Left forelimb (tissue), 1 donor: ENCODE data around the gene TNFRSF4.

Experiments used
- DNase-seq: peaks from one replicate; pipeline ENCODE4 v3.0.0-alpha.2; 2018; ENCODE audit warnings: low spot score

The TNFRSF4 gene

DNA sequence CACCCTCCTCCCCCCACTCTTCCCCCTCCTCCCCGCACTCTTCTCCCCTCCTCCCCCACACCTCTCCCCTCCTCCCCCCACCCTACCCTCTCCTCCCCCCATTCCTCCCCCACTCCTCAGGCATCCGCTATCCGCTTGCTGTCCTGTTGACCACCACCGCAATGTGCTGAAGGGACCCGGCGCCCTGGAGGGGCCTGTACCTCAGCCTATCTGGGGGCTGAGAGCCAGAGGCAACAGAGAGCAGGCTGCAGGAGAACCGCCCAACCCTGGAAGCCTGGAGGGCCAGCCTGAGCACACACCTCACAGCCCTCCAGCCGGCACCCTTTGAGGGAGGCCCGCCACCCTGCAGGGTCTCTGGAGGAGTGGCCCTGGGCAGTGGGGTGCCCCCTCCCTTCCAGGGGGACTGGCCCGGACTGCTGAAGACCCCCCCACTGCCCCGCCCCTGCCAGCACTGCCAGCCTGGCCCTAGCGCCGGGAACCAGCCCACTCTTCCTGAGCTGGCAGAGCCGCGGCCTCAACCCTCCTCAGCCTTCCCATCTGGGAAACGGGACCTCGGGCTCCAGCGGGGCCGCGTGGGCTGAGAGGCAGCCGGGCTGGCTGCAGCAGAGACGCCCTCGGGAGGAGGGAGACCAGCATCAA, 31.3 kb upstream of the TNFRSF4 start:
- no peak for DNase-seq

DNA sequence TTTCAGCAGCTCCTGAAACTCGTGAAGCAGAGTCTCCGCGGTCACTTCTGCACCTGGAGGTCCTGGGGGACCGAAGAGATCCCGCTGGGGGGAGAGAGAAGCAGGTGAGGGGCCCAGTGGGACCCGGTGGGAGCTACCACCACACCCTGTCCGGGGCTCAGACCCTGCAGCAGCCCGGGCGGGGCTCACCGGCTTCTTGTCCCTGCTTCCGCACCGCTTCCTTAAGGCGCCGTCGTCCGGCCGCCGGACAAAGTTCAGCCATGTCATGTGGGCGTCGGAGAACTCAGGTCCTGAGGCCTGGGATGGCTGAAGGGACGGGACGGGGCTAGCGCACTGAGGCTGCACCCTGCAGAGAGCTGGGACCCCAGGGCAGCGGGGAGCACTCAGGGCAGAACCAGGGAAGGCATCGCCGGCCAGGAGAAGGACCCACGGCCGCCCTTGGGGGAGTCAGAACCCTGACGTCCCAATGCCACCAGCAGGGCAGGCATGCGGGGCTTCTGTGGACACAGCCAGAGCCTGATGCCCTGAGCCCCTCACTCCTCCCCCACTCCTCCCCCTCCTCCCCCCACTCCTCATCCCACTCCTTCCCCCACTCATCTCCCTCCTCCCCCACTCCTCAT, 30.3 kb upstream of the TNFRSF4 start:
- no peak for DNase-seq

DNA sequence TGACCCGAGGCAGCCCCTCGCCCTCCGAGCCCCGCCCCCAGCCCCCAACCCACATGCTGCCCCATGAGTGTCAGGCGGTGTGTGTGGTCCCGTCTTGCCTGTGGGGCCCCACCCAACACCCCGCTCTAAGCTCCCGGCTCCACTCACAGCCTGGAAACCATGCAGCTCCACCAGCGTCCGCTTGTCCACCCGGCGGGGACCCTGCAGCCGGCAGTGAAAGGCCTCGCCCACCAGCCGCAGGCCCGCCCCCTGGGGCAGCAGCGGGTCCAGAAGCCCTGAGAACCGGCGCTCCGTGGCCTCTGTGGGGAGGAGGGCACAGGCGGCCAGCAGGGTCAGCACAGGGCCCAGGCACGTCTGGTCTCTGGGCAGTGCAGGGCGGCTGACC, 29.8 kb upstream of the TNFRSF4 start:
- no peak for DNase-seq

DNA sequence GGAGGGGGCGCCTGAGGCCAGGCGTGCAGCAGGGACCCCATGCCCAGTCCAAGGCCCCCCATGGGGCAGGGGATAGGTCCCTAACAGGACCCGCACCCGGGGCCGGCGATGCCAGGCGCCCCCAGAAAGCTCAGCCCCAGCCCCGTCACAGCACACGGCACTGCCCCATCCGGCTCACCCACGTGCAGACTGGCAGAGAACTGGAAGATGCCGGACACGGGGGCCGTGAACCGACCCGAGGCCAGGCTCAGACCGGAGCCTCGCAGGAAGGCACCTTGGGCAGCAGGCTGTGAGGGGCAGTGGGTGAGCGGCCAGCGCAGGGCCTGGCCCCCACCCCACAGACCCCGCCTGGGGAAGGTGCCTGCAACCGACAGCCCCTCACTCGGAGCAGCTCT, 29.3 kb upstream of the TNFRSF4 start:
- DNase-seq: no peak

DNA sequence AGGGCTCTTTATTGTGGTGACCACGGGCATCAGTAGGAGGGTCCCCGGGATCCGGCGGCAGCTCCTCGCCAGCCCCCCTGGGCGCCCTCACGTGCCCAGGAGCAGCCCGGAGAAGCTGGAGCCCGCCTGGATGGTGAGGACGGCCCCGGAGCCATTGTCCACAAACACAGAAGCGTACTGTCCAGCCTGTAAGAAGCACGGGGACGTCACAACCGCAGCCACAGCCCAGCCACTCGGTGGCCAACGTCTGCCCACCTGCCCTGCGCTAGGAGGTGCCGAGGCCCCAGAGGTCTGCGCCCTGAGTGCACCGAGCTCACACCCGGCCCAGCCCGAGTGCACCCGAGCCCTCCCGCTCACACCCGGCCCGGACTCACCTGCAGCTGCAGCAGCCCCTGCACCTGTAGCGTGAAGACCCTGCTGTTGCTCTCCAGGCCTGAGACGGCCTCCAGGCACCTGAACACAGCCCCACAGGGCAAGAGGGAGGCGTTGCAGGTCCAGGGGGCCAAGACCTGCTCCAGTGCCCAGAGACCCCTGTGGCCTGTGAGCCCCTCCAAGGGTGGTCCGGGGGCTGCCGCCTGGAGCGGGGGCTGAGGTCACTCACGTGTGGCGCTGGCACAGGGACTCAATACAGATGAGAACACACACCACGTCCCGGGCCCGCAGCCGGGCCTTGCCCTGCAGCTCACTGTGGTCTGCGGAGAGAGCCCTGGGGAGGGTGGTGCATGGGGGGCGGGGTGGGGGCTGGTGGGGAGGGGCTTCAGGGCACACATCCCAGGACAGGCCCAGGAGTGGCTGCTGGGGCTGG, 28.7 kb upstream of the TNFRSF4 start:
- no peak for DNase-seq

DNA sequence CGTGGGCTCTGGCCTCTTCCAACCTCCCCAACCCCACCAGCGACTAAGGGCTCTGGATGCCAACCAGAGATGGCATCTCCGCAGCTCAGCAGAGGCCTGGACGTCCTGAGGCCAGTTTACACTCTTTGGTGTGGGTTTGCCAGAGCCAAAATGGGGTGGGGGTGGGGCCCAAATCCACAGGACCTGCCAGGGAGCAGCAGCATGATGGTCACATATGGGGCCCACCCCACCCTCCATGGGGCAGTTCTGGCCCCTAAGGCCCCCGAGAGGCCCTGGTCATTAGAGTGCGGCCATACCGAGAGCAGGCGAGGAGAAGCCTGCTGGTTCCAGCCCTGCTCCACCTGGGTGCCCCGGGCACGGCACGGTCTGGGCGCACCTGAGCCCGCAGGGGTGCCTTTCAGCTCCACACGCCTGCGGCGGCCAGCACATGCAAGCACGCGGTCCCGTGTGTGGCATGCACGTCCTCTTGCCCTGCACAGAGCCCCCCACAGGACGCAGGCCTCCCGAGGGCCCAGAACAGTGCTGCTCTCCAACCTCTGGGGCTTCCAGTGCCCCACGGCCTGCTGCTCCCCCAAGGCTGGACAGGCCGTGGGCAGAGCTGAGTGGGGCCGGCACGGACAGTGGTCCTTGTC, 27.8 kb upstream of the TNFRSF4 start:
- DNase-seq: no peak

DNA sequence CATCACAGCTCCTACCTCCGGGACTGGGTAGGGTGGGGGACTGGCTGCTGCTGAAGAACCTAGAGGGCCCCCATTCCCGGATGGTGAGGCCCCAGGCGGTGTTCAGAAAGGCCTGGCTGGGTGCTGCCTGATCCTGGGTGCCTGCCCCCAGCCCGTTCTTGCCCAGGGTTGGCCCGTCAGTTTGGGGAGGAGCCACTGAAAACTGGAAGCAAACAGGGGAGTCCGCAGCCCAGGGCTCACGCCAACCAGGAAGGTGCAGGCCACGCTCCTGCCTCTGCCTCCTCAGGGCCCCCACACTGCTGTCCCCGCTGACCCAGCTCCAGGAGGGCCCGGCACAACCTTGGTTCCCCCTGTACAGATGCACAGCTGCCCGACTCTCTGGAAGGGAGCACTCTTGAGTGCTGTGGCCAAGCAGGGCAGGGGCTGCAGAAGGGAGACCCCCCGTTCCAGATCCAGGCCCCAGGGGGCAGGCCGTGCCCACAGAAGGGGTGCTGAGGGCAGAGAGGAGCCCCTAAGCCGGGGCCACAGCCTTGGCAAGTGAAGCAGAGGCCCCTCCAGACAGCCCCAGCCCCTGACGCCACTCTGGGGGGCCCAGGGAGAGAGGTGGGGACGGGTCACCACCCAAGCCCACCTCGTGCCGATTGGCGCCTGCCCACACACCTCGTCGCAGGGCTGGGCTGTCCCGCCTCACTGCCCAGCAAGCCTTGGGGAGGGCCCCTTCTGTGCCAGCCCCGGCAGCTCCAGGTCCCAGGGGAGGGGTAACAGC, 27.1 kb upstream of the TNFRSF4 start:
- DNase-seq: no peak

DNA sequence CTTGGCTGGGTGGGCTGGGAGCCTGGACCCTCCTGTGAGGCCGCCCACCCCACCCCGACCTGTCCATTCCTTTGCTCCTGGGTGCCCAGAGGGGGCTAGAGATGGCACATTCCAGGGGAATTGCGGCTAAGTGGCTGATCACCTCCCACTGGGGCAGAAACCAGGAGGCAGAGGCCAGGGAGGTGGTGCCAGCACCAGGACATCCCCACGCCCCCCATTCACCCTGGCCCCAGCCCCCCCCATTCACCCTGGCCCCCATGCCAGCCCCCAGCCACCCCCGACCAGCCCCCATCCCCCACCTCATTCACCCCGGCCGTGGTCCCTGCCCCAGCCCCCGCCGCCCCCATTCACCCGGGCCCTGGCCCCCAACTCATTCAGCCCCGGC, 26.4 kb upstream of the TNFRSF4 start:
- DNase-seq: no peak

DNA sequence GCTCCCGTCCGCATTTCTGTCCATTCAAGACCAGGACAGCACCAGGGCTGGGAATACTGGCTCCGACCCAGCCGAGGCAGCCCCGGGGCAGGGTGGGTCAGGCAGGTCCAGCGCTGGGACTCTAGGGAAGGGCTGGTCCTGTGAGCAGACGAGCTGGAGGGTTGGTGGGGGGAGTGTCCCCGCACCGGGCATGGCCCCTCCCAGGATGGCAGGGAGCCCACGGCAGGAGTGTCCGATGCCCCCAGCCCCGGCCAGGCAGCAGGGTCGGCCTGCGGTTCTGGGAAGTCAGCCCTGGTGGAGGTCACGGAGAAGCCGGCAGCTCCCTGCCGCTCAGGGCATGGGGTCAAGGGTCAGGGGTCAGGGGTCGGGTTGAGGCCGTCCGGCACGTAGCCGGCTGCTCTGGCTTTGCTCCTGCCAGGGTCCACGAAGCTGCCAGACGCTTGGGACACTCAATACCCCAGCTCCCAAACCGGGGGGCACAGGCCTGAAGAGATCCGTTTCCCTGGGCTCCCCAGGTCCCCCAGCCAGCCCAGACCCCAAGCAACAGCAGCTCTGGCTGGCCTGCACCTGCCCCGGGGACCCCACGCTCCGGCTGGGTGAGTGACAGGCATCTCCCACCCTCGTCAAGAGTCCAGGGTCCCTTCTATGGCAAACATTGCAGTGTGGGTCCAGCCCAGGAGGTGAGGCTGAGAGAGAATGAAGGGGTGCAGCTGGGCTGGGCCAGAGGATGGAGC, 25.8 kb upstream of the TNFRSF4 start:
- no peak for DNase-seq

DNA sequence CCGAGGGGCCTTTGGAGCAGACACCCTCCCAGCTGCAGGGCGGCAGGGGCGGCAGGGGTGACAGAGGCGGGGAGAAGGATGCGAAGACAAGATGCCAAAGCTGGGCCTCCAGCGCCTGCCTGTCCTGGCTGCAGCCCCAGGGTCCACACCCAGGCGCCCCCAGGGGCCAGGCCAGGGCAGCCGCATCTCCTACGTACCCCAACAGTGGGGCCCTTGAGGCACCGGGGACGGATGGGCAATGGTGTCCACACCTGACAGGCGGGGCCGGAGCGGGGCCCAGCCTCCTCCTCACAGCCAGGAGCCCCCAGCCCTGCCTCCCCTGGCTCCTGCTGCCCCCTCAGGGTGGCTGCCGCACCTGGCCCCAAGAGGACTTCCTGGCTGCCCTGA, 25.3 kb upstream of the TNFRSF4 start:
- DNase-seq: no peak

DNA sequence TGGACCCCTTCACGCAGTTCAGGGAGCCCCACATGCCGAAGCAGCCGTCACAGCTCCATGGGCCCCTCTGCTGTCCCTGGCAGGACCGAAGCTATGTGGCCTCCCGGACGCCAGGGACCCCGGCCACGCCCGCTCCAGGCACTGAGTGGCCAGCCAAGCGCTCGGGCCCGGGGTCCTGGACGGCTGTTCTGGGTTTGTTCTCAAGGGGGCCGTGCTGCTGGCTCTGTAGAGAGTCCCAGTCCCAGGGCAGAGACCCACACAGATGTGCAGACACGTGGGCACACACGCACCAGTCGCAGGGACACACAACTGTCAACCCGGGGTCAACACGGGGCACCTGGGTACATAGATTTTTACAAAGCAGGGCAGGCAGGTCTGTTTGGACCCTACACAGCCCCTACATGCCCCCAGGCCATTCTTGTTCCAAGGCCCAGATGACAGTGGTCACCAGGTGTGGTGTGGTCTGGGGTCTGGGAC, 24.8 kb upstream of the TNFRSF4 start:
- DNase-seq: no peak

DNA sequence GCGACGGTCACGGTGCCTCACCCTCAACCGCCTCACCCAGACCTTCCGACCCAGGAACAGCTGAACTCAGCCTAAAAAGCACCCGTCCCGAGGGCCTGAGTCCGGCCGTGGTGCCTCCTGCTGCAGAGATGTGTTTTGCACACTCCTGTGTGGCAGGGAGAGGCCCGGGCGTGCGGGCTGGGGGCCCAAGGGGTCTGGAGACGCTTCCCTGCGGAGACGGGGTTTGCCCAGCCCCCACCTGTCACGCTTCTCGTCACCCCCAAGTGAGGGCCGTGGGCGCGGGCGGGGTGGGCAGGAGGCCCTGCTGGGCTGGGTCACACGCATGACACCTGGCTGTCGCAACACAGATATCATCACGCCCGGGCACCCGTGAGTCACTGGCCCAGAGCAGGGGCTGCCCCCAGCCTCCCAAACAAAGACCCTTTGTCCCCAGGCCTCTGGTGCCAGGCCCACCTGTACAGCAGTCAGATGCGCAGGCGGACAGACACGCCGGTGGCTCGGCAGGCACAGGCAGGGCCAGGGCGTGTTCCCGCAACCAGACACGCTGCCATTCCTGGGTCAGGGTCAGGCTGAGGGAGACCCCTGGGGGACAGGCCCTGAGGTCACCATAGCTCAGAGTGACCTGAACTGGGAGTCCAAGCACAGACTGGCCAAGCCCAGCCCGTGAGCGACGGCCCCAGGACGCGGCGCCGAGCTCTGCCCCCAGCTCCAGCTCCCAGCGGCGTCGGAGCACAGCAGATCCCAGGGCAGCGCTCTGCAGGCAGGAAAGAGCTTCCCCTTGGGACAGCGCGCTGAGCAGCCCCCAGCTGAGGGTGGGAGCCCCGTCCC, 24.1 kb upstream of the TNFRSF4 start:
- no peak for DNase-seq

DNA sequence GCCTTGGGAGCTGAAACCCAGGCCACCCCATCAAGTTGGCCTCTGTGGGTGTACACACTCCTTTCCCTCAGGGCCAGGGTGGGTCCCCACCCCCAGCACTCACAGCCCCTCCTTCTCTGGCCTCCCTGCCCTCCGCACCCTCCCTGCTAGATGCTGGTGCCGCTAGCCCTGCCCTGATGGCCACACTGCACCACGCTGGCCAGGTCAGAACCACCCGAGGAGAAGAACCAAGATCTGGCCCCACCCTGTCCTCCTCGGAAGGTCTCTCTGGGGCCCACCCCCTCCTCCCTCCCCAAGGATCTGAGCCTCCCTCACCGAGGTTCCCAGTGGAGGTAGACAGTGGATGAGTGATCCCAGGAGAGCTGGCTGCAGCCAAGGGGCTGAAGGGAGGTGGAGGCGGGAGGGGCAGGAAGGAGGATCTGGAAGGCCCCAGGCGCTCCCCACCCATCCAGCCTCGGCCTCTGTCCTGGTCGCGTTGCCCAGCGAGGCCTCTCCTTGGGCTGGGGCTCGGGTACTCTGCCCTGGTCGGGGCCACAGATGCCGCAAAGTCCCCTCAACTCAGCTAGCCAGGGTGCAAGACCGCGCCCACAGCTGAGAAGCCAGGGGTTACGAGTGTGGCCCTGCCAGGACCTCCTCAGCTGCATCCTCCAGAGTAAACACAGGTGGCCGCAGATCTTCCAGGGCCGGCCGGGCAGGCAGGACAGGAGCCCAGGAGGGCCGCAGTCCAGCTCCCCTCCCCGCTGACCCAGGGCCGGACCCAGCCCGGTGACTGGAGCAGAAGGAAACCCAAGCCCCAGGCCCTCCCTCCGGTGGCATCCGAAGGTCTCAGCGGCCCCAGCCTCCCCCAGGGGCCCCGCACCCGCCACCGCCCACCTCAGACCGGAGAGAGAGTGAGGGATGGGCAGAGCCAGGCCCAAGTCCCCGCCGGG, 23.3 kb upstream of the TNFRSF4 start:
- no peak for DNase-seq

DNA sequence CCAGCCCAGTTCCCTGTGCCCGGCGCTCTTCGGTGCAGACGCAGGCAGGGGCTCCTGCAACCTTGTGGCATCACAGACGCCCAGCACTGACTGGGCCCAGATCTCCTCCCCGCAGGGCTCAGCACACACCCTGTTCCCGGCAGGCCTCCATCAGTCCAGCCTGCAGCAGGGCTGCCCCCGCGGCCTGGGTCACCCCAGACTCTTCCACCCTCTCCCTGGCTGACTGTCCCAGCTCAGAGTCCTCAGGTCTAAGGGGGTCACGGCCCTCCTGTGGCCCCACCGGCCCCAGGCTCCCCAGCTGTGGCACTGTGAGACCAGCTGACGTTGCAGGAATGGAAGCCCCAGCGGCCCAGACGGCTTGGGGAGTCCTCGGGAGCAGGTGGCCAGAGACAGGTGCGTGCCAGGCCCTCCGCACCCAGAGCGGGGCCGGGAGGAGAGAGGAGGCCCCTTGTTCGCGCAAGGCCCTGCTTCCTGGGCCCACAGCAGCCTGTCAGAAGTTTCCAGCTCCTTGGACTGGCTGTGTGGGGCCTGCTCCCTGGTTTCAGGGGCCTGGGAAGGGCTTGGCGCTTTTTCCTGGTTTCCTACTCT, 22.3 kb upstream of the TNFRSF4 start:
- no peak for DNase-seq

DNA sequence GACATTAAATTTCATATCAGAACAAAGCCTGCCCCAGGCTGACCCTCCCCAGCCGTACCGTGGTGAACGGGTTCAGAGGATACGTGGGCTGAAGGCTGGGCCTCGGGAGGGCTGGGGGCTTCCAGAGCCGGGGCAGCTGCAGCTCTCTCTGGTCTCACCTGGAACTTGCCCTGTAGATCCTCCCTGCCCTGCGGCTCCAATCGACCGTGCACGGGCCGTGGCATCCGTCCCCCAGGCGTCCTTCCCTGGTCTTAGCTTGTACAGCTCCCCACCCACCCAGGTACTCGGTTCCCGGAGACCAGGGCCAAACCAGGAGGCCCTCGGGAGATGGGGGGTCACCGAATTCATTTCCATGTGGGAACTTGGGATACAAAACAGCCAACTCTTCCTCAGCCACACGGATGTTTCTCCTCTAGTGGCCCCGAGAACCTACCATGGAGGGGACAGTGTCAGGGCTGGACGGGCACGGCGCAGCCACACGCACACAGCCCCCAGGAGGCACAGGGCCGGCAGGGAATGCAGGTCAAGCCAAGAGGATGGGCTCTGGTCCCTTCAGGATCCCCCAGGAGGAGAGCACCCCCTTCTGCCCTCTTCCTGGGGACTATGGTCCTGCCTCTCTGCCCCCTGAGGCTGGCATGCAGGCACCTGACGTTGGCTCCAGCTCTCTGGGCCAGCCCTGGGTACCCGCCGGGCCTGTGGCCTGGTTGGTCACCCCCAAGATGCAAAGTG, 21.2 kb upstream of the TNFRSF4 start:
- no peak for DNase-seq

DNA sequence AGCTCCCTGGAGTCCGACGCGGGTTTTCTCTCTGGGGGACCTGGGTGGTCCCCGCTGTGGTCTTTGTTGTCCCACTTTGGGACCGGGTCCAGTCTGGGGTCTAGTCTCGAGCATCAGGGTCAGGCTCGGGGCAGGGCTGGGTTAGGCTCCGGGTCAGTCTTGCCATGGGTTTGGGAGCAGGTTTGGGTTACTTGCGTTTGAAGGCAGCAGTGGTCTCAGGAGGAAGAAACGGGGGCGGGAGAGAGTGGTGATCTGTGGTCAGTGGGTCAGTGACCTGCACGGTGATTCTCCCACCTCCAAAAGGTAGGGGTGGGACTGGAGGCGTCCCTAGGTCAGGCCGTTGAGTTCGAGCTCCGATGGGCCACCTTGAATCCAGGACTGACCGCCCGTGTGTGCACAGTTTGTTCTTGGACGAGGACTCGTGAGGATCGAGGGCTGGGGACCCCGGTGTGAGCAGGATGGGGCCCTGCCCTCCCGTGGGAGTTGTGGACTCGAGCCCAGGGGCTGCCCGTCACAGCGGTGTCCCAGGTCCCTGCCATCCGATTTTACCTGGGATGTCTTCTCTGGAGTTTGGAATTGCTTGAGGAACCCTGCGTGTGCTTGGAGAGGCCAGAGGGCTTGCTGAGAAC, 20.3 kb upstream of the TNFRSF4 start:
- DNase-seq: no peak

DNA sequence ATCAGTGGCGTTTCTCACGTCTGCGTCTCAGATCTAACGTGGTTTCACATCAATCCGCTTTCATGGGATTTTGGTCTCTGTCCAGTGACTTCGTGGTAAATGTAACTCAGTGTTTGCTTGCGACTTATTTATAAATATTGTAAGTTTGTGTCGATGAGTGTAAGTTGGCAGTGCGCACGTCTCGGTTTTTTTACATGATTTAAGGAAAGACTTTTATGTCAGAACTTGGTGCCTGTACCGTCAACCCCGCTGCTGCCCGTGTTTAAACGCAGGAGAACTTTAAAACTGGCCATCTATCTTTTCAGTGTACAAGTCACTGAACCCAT, 19.6 kb upstream of the TNFRSF4 start:
- no peak for DNase-seq
